ENCODE results near the gene RTEL1. TPM values are rescaled to one million over a fixed set of nuclear protein-coding genes. Genes with fewer than 3 reads are reported as not detected.

RTEL1 gene
- total and polyA plus RNA-seq, 2 experiments from 2014 or later: 14.0 to 18.2 TPM

DNA sequence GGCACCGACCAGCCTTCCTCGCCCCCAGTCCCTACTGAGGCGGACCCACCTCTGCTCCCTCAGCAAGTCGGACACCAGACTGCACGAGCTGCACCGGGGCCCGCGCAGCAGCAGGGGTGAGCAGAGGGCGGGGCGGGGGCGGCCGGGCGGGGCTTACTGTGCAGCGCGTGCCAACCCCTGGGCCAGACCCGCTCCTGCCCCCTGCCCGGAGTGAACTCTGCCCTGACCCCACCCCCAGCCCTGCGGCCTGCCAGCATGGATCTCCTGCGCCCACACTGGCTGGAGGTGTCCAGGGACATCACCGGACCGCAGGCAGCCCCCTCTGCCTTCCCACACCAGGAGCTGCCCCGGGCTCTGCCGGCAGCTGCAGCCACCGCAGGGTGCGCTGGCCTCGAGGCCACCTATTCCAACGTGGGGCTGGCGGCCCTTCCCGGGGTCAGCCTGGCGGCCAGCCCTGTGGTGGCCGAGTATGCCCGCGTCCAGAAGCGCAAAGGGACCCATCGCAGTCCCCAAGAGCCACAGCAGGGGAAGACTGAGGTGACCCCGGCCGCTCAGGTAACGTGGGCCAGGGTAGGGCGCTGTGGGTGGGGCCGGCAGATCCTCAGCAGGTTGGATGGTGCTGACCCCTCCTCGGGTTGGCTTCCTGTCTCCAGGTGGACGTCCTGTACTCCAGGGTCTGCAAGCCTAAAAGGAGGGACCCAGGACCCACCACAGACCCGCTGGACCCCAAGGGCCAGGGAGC lies 80.0 kb downstream of the RTEL1 start:
- peak overlapping the region; percentile 99 for H3K4me2 ChIP-seq
- WGBS (ENCODE audit: low lambda C conversion rate, missing lambda C conversion rate): 33% methylated on average over 23 of the region's 43 CpGs
- TF ChIP-seq, protein P1, sequence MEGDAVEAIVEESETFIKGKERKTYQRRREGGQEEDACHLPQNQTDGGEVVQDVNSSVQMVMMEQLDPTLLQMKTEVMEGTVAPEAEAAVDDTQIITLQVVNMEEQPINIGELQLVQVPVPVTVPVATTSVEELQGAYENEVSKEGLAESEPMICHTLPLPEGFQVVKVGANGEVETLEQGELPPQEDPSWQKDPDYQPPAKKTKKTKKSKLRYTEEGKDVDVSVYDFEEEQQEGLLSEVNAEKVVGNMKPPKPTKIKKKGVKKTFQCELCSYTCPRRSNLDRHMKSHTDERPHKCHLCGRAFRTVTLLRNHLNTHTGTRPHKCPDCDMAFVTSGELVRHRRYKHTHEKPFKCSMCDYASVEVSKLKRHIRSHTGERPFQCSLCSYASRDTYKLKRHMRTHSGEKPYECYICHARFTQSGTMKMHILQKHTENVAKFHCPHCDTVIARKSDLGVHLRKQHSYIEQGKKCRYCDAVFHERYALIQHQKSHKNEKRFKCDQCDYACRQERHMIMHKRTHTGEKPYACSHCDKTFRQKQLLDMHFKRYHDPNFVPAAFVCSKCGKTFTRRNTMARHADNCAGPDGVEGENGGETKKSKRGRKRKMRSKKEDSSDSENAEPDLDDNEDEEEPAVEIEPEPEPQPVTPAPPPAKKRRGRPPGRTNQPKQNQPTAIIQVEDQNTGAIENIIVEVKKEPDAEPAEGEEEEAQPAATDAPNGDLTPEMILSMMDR (IDR thresholded peaks at IDR 0.05; ENCODE audit: poor library complexity): no peak
- no peak for TF ChIP-seq EZH2 (IDR thresholded peaks at IDR 0.05; ENCODE audit: borderline replicate concordance)
- TF ChIP-seq EZH2phosphoT487 (IDR thresholded peaks at IDR 0.05; ENCODE audit: low read depth, severe bottlenecking, unreplicated experiment): no peak
- peak; percentile 63 for DNase-seq (ENCODE audit: low spot score)
- peaks cover 31% of the 10 kb centered on the region for H3K4me1 ChIP-seq (ENCODE audit: insufficient read depth)
- no peaks in the 10 kb centered on the region for H4K20me1 ChIP-seq (ENCODE audit: insufficient read depth, poor library complexity, severe bottlenecking)
- peak overlapping the region; percentile 90 for H3K27ac ChIP-seq
- no peaks in the 10 kb centered on the region for H3K27me3 ChIP-seq
- no peak overlapping the region for H2AFZ ChIP-seq
- no peaks in the 10 kb centered on the region for H3K9me2 ChIP-seq (replicated peaks; ENCODE audit: insufficient read depth)
- no peak overlapping the region for H3K4me3 ChIP-seq
- H3K36me3 ChIP-seq (replicated peaks; ENCODE audit: insufficient read depth, low read depth): no peaks in the 10 kb centered on the region
- no peaks in the 10 kb centered on the region for H3K9me3 ChIP-seq (ENCODE audit: low read depth)
- H3K79me2 ChIP-seq: peaks cover 6% of the 10 kb centered on the region

DNA sequence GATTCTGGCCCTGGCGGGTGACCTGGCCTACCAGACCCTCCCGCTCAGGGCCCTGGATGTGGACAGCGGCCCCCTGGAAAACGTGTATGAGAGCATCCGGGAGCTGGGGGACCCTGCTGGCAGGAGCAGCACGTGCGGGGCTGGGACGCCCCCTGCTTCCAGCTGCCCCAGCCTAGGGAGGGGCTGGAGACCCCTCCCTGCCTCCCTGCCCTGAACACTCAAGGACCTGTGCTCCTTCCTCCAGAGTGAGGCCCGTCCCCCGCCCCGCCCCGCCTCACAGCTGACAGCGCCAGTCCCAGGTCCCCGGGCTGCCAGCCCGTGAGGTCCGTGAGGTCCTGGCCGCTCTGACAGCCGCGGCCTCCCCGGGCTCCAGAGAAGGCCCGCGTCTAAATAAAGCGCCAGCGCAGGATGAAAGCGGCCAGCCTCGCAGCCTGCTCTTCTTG lies 80.6 kb downstream of the RTEL1 start:
- no peak for TF ChIP-seq EZH2 (IDR thresholded peaks at IDR 0.05; ENCODE audit: borderline replicate concordance)
- TF ChIP-seq EZH2phosphoT487 (IDR thresholded peaks at IDR 0.05; ENCODE audit: low read depth, severe bottlenecking, unreplicated experiment): no peak
- TF ChIP-seq, protein P1 (IDR thresholded peaks at IDR 0.05; ENCODE audit: poor library complexity): no peak
- 27% methylated on average over 18 of the region's 26 CpGs for WGBS (ENCODE audit: low lambda C conversion rate, missing lambda C conversion rate)
- H3K27ac ChIP-seq: peak overlapping the region; percentile 90
- no peaks in the 10 kb centered on the region for H3K27me3 ChIP-seq
- H3K9me3 ChIP-seq (ENCODE audit: low read depth): no peaks in the 10 kb centered on the region
- H3K4me2 ChIP-seq: peak overlapping the region; percentile 99
- no peaks in the 10 kb centered on the region for H4K20me1 ChIP-seq (ENCODE audit: insufficient read depth, poor library complexity, severe bottlenecking)
- DNase-seq (ENCODE audit: low spot score): peak; percentile 81
- peaks cover 6% of the 10 kb centered on the region for H3K79me2 ChIP-seq
- peak overlapping the region; percentile 64 for H3K4me3 ChIP-seq
- H3K4me1 ChIP-seq (ENCODE audit: insufficient read depth): peaks cover 31% of the 10 kb centered on the region
- no peaks in the 10 kb centered on the region for H3K36me3 ChIP-seq (replicated peaks; ENCODE audit: insufficient read depth, low read depth)
- H2AFZ ChIP-seq: peak overlapping the region; percentile 60
- no peaks in the 10 kb centered on the region for H3K9me2 ChIP-seq (replicated peaks; ENCODE audit: insufficient read depth)

DNA sequence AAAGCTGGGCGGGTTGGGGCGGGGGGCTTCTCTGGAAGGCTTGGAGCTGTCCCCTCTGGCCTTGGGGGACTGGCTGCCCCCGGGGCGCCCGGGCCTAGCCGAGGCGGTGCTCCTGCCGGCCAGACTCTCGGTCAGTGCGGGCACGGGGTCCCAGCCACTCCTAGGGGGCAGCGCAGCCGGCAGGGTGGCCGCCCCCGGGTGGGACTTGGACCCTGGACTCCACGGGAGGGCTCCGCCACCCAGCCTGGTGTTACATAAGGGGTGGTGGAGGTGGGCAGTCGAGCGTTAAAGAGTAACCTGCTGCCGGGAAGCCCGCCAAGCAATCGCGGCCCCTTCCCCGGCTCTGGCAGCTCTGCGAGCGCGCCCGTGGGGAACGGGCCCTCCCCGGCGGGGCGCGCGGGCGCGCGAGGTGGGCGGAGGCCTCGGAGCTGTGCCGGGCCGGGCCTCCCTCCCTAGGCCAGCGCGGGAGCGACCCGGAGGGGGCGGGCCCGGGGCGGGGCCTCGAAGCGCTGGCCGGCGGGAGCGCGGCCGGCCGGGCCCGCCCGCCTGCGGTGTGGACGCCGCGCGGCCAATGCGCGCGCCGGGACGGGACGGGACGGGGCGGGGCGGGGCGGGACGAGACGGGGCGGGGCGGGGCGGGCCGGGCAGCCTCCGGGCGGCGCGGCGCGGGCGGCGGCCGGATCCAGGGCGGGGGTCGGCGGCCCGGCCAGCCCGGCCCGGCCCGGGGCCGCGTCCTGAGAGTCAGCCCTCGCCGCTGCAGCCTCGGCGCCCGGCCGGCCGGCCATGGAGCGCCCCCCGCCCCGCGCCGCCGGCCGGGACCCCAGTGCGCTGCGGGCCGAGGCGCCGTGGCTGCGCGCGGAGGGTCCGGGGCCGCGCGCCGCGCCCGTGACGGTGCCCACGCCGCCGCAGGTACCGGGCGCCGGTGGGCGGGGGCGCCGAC lies 81.3 kb downstream of the RTEL1 start, which contains the start of gene SLC2A4RG:
Gene SLC2A4RG, plus strand, starts transcription at position 647 of the 940 bp plus-strand sequence. Its CDS starts 137 bp downstream, at position 784.
- H3K27ac ChIP-seq: peak within 1 kb of the TSS; percentile 98
- H3K36me3 ChIP-seq (replicated peaks; ENCODE audit: insufficient read depth, low read depth): no peaks in the 10 kb centered on the region
- peaks cover 31% of the 10 kb centered on the region for H3K4me1 ChIP-seq (ENCODE audit: insufficient read depth)
- peak within 1 kb of the TSS; percentile 64 for H3K4me3 ChIP-seq
- no peaks in the 10 kb centered on the region for H3K9me3 ChIP-seq (ENCODE audit: low read depth)
- H3K79me2 ChIP-seq: peaks cover 6% of the 10 kb centered on the region
- peak; percentile 96 for DNase-seq (ENCODE audit: low spot score)
- TF ChIP-seq, protein P1 (IDR thresholded peaks at IDR 0.05; ENCODE audit: poor library complexity): no peak
- TF ChIP-seq EZH2 (IDR thresholded peaks at IDR 0.05; ENCODE audit: borderline replicate concordance) (no peak), EZH2phosphoT487 (IDR thresholded peaks at IDR 0.05; ENCODE audit: low read depth, severe bottlenecking, unreplicated experiment) (no peak)
- no peaks in the 10 kb centered on the region for H3K27me3 ChIP-seq
- H2AFZ ChIP-seq: peak within 1 kb of the TSS; percentile 76
- H4K20me1 ChIP-seq (ENCODE audit: insufficient read depth, poor library complexity, severe bottlenecking): no peaks in the 10 kb centered on the region
- WGBS (ENCODE audit: low lambda C conversion rate, missing lambda C conversion rate): 1% methylated on average over 15 of the region's 136 CpGs
- H3K9me2 ChIP-seq (replicated peaks; ENCODE audit: insufficient read depth): no peaks in the 10 kb centered on the region
- peak within 1 kb of the TSS; percentile 99 for H3K4me2 ChIP-seq
